CD4-positive, alpha-beta T cell treated with Interleukin-12 subunit alpha and Interleukin-12 subunit beta, for 1 hour (primary cell): ENCODE measurements around the gene HSF5.

Source experiments
- DNase-seq: peaks from one replicate; pipeline ENCODE4 v3.0.0-alpha.2; 2020

Gene HSF5

DNA sequence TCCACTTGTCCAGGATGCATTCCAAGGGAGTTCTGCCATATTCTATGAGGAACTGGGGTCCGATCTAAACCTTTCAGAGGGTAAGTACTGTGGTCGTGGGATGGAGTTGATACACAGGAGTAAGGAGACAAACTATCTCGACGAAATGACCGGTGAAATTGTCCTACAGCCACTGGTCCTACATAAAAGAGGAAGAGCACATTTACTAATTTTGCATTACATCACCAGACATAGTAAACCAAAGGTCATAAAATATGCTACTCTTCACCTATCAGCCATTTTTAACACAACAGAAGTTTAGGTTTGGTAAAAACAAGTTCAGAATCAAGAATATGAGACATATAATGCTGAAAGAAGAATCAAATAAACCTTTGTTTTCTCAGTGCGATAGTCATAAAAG lies 8.1 kb downstream of the HSF5 start:
- no peak for DNase-seq

DNA sequence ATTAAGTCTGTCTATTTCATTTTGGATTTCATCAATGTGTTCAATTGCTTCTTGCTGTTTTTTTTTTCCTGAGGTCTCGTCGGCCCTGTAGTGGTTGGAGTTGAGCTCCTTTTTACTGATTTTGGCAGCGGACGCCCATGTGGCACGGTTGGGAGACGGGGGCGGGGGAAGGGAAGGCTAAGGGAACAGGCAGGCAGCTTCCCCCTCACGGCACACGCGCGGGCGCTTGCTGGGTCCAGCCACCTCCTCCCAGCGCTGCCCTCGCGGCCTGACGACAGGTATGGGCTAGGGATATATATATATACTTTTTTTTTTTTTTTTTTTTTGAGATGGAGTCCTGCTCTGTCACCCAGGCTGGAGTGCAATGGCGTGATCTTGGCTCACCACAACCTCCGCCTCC lies 11.4 kb downstream of the HSF5 start:
- DNase-seq, result no peak

DNA sequence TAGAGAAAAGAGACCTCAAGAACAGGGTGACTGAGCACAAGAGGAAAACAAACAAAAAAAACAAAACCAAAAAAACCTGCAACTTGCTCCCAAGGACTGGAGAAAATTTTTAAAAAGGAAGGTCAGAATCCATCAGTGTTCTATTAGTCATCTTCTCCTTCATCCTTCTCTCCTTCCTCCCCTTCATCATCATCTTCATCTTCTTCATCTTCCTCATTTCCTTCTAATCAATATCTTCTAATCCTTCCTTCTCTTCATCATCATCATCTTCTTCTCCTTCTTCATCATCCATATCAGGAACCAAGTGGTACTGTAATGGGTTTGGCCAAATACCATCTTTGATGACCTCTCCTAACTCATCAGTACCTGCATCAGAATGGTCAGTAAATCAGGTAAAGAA lies 12.2 kb downstream of the HSF5 start:
- DNase-seq, result no peak

DNA sequence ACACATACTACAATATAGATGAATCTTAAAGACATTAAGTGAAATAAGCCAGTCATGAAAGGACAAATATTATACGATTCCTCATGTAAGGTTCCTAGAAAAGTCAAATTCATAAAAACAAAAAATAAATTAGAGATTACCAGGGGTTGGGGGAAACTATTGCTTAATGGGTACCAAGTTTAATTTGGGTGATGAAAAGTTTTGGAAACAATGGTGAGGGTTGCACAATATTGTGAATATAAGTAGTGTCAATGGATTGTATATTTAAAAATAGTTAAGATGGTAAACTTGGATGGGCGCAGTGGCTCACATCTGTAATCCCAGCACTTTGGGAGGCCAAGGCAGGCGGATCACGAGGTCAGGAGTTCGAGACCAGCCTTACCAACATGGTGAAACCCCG lies 17.9 kb downstream of the HSF5 start:
- DNase-seq, result no peak

DNA sequence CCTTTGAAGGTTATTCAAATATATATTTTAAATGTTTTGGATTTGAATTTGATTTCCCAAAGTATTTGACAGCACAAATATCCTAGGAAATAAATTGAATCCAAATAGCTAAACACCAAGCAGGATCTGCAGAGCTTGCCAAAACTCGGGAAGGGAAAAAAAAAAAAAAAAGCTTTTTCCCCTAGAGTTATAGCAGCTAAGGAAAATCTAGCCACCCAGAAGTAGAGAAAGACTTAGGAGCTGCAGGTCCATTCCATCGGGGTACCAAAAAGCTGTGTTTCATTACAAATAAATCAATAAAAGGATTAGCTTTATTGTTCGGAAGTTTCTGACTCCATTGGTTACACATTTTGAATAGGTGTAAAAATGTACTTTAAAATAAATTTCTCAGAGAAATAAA lies 19.3 kb downstream of the HSF5 start:
- no peak for DNase-seq

DNA sequence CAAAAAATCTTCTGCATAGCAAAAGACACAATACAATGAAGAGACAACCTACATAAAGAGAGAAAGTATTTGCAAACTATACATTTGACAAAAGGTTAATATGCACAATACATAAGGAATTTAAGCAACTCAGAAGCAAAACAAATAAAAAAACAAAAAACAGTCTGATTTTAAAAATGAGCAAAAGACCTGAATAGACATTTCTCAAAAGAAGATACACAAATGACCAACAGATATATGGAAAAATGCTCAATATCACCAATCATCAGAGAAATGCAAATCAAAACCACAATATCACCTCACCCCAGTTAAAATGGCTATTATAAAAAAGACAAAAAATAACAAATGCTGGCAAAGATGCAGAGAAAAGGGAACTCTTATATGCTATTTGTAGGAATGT lies 32.7 kb downstream of the HSF5 start:
- no peak for DNase-seq

DNA sequence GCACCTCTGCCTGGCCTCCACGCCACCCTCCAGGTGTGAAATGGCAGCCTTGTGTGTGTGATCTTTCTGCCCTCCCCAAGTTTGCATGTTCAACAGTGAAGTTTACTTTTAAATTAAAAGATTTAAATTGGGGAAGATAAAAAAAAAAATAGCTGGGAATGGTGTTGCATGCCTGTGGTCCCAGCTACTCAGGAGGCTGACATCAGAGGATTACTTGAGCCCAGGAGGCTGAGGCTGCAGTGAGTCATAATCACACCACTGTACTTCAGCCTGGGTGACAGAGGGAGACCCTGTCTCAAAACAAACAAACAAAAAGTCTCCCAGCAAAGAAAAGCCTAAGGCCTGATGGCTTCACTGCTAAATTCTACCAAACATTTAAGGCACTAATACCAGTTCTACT lies 35.5 kb downstream of the HSF5 start:
- no peak for DNase-seq

DNA sequence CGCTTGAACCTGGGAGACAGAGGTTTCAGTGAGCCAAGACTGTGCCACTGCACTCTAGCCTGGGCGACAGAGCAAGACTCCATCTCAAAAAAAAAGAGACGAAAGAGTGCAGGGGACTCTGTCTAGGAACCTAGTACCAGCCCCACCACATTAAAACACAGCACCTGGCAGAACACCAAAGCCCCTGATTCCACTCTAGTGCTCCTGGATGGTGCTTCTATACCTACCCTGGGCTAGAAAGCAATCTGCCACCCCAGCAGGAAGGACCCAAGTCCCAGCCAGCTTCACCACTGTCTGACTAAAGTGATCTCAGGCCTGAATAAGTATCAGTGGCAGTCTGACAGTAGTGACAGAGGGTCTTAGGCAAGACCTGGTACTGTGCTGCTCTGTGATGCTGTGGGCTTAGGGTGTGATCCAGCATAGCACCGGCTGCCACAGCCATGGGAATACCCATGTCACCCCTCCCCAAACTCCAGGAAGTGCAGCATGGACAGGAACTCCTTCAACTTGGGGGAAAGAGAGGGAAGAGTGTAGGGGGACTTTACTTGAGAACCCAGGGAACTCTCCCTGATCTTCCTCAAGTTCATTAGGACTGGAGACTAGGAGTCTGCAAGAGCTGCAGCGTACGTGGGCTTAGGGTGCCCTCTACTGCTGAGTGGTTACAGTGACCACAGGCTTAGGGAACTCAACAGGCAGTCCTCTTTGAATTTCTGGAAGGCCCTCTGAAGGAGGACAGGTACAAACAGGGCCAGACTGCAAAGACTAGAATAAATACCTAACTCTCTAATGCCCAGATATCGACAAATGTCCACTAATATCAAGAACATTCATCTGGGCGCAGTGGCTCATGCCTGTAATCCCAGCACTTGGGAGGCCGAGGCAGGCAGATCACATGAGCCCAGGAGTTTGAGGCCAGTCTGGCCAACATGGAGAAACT lies 40.9 kb downstream of the HSF5 start:
- peak; percentile 70 for DNase-seq

DNA sequence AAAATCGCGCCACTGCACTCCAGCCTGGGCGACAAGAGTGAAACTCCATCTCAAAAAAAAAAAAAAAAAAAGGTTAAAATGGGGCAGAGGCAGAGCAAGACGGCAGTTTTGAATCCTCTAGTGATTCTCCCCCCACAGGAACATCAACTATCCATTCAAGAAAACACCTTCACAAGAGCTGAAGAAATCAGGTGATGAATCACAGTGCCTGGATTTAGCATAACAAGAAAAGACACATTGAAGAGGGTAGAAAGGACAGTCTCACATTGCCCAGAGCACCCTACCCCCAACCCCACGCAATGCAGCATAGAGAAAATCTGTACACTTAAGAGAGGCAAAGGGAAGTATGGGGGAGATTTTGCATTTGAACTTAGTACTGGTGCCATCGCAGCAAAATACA lies 42.1 kb downstream of the HSF5 start:
- DNase-seq, result no peak

DNA sequence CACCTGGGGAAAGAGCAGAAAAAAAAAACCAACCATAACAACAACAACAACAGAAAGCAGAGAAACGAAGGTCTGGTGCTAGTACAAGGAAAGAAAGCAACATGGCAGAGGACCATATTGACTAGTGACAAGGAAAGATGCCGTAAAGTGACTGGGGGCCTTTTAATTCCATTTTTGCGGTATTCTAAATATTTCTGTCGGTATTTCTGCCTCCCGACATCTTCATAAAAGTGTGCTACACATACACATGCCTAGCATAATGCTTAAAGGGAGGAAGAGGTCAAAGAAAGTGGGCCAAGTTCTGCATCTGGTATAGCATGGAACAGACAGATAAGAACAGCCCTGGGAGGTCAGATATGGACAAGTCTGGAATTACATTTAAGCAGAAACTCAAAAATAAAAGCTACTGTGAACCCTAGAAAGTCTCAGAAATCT lies 51.4 kb downstream of the HSF5 start:
- DNase-seq, result no peak

DNA sequence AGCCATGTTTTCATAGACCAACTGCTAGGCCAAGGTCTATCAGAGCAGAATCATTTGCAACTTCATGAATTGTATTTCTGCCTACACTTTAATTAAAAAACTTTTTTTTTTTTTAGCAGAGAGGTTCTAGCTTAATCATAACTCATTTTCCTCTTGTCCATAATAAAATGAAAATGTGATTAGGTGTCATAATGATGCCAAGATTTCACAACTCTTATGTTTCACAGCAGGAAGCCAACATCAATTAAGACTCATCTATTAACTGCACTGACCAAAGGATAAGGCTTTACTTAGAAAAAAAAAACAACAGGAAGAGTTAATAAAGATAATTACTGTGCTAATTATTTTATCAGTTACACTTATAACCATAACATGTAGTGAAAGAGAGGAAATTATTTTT lies 52.0 kb downstream of the HSF5 start:
- no peak for DNase-seq

DNA sequence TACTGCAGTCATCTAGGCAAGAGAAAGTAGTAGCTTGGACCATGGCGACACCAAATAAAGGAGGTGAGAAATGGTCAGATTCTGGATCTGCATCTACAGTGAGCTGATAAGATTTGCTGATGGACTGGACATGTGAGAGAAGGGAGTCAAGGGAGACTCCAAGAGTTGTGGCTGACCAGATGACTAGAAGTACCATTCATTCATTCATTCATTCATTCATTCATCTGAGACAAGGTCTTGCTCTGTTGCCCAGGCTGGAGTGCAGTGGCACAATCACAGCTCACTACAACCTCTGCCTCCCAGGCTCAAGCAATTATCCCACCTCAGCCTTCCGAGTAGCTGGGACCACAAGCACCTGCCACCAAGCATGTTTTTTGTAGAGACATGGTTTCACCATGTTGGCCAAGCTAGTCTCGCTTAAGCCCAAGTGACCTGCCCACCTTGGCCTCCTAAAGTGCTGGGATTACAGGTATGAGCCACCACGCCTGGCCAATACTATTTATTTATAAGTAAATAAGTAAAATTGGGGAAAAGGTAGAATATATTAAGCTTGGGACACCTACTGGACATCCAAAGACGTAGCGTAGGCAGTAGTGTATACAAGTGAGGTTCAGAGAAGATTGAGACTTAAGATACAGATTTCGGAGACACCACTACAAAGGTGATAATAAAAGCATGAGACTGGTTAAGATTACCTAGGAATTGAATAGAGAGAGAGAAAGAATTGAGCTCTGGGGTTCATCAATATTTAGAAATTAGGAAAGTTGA lies 55.2 kb downstream of the HSF5 start:
- DNase-seq, result no peak

DNA sequence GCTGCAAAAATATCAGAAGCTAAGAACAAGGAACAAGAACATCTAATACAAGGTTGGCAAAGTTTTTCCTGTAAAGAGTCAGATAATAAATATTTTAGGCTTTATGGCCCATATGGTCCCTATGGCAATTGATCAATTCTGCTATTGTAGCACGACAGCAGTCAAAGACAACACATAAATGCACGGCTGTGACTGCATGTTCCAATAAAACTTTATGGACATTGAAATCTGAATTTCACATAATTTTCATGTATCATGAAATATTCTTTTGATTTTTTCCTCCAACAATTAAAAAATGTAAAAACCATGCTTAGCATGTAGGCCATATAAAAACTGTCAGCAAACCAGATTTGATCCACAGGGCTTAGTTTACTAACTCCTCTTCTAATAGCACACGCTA lies 60.4 kb downstream of the HSF5 start:
- DNase-seq, result no peak

DNA sequence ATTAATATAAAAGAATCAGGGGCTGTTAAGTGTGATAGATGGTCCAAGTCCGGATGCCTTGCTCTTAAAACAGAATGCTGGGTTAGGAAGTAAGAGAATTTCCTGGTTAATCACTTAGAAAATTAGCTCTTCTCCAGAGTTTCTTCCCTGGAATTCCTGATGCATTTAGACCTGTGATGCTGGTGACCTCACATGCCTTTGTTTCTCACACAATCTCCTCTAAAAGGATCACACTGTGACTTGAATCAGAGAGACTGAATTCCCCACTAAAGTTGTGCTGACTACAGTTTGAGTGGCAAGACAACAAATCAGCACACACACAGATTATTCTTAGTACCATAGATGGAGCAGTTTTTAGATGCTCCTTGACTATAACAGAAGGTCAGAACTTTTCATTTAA lies 66.5 kb downstream of the HSF5 start:
- no peak for DNase-seq

DNA sequence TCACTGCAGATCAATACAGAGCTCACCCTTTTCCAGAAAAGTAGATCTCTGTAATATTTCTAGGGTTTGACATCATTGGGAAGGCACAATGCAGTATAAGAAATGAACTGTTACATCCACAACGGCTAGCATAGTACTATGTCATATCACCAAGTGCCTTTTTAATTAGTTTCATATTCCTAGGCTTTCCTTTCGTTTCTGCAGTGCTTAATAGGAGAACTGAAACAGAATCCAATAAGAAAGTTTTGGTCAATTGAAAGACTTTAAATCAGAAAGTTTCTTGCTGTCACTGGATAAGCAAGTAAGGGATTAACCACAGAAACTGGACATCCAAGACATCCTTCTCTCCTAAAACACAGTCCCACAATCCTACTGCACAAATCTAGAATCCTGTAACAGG lies 67.4 kb downstream of the HSF5 start:
- no peak for DNase-seq

DNA sequence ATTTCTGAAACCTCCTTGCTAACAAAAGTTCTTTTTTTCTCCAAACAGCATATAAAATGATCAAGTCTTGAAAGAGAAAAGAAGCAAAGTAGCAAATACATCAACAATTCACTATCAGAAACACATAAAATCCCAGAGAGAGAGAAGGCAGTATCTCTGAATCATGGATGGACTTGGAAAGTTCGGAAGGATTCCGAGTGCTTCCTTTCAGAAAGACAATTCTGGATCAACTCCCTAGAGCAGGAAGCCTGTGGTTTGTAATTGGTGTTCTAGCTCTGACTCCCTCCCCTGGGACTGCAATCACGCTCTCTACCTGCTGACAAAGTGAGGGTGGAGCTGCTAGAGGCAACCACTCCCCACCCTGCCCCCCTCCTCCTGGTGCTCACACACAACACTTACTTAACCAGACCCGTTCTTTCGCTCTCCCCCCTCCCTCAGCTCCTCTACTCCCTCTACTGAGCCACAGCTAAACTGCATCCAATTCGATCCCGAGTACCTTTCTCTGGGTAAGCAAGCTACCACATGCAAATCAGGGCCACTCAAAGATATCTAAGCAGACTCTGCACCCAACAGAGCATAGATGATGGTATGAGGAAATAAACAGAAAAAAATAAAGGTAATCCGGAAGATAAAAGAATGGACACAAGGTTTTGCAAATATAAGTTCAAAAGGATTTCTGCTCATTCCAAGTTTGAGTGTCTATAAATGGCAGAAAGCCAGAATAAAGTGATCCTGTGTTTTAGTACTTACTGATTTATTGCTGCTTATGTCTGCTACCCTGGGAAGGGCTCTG lies 70.7 kb downstream of the HSF5 start, which contains the start of gene RNF43:
RNF43 (minus strand) TSS at position 235 of the 793 bp plus-strand sequence. CDS start 1,957 bp downstream, outside the sequence.
- peak; percentile 92 for DNase-seq

DNA sequence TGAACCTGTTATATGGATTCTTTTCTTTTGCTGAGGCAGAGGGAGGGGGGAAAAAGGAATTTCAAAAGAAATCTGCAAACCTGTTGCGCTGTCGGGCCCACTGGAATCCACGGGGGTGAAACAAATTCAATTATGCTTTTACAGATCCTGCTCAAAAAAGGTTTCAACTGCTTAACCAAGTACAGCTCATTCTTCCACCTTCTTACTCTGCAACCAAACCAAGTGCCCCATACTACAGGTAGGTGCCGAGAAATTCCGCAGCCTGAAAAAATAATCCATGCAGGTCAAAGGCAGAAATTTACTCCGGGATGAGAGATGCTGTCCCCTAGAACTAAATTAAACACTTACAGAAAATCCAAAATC lies 71.3 kb downstream of the HSF5 start:
- DNase-seq, result no peak

DNA sequence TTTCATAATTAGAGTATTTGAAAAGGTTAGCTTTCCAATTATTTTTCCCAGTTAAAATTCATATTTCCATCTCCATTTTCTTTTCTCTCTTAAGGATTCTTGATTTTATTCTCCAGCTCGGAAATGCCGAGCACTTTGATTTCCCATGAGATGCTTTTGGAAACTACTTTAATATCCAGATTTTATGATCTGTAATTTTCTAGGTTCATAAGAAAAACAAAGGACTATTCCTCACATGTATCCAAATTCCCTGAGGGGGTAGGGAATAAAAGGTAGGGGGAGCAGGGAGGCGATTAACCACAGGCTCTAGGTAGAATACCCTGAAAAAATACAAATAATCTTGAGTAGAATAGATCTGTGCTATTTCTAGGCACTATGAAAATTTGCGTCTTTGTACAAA lies 71.8 kb downstream of the HSF5 start:
- DNase-seq, result no peak

DNA sequence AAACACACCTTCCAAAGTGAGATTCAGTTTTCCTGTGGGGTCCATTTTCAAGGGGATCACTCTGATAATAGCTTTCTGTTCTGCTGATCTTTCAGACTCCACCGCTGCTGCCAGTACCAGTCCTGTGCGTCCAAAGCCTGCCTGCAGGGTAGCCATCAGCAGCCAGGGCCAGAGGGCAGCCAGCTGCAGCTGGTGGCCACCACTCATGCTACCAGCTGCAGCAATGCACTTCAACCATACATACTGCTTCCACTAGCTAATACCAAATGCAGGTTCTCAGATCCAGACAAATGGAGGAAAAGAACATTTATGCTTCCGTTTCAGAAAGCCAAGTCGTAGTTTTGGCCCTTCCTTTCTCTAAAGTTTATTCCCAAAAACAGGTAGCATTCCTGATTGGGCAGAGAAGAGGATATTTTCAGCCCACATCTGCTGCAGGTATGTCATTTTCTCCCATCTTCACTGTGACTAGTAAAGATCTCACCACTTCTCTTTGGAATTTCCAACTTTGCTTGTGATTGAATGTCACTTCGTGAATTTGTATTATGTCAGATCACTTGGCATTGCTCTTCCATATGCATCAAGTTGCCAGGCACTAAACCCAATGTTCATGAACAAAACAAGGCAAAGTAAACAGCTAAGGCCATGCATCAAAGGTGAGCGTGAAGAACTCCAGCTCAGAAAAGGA lies 72.7 kb downstream of the HSF5 start:
- no peak for DNase-seq

DNA sequence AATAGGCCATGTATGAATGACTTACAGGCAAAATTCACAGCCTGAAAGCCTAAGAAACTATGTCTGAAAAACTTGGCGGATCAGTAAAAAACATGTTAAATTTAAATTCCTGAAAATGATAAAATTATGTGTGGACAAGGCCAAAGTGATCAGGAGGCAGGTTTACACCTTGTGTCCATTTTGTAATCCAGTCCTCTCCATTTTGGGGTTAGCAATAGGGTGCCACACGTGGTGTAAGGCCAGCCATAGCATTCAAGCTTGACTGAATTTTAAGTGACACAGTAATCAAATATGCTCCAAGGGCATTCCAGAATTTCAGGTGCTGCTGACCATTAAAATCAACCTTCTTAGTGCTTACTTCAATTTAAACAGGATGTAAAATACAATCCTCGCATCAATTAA lies 73.6 kb downstream of the HSF5 start:
- DNase-seq, result no peak

DNA sequence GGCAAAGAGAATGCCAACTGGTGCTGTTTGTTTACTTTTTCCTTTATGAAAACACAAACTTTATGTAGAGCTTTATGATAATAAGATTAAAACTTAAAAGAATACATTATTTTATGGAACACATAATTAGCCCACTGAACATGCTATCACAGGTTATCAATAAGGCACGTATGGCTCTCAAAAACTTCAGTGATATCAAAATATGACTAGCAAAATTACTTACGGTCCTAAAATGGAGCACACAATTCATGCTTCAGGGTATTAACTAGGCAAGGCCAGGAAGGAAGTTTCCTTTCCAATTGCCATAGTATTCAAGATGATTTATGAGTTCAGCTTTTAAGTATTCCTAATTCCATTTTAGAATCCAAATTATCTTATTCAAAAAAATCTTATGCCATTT lies 74.5 kb downstream of the HSF5 start:
- no peak for DNase-seq

DNA sequence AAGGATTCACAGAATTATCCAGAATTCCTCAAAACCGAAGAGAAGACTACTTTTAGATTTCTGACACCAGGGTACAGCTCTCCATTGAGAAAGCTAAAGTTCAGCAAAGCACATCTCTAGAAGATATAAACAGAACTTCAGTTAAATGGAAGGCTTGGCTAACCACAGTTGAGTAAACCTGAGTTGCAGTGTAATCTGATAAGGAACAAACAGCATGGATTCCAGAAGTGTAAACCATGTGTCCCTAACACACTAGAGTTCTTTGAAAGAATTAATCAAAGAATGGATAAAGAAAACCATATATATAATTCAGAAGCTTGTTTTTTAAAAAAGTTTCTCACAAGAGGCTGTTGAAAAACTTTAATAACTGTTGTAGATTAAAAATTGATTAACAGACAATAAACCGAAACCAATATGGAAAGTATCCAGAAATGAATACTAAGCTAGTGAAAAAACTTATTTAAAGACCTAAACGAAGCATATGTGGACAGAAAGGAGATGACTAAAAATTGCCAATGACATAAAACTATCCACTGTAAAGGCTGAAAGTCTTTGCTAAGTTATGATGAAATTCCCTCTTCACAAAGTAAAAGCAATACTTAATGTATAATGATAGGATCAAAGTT lies 75.1 kb downstream of the HSF5 start:
- DNase-seq, result no peak
